NCI-H1436 treated with DMSO at 0.1 percent for 48 hours (cell line): ENCODE data around the gene CCNF.

Experiments
- DNase-seq: peaks from one replicate; lab custom pipeline; 2025; lab: John Stamatoyannopoulos, UW

The CCNF gene

GRCh38 chr16:2457267-2457666, 28.0 kb downstream of the CCNF start:
- DNase-seq = no peak

- DNase-seq = no peak
These were observed 28.7 kb downstream of the CCNF start for GRCh38 chr16:2457946-2458345.

- DNase-seq = no peak
These were observed 29.8 kb downstream of the CCNF start for GRCh38 chr16:2458887-2459646.

- peak; percentile 77 for DNase-seq
These were observed 30.6 kb downstream of the CCNF start, which contains the start of gene TEDC2 for GRCh38 chr16:2459647-2460390. TSS of gene TEDC2 (plus strand) at chr16:2460109. CDS start at chr16:2460145, 36 bp downstream.

- no peak for DNase-seq
These were observed 31.1 kb downstream of the CCNF start for GRCh38 chr16:2460391-2460713.

- no peak for DNase-seq
These were observed 31.7 kb downstream of the CCNF start for GRCh38 chr16:2460916-2461315.

- DNase-seq = no peak
These were observed 33.0 kb downstream of the CCNF start for GRCh38 chr16:2462031-2462866.

- DNase-seq = no peak
These were observed 35.1 kb downstream of the CCNF start for GRCh38 chr16:2464333-2464732.

GRCh38 chr16:2465653-2466415, 36.6 kb downstream of the CCNF start:
- no peak for DNase-seq

- DNase-seq = no peak
These were observed 37.6 kb downstream of the CCNF start for GRCh38 chr16:2466667-2467527.

- DNase-seq = peak; percentile 36
These were observed 38.4 kb downstream of the CCNF start for GRCh38 chr16:2467528-2468232.

GRCh38 chr16:2468233-2468724, 39.0 kb downstream of the CCNF start:
- peak; percentile 66 for DNase-seq

GRCh38 chr16:2468725-2469398, 39.6 kb downstream of the CCNF start:
- peak; percentile 90 for DNase-seq

GRCh38 chr16:2469399-2470233, 40.4 kb downstream of the CCNF start:
- no peak for DNase-seq

- no peak for DNase-seq
These were observed 41.0 kb downstream of the CCNF start for GRCh38 chr16:2470234-2470601.

- DNase-seq = peak; percentile 50
These were observed 41.4 kb downstream of the CCNF start for GRCh38 chr16:2470603-2471015.

GRCh38 chr16:2471016-2471652, 41.9 kb downstream of the CCNF start, which contains the start of gene NTN3:
TSS of gene NTN3 (plus strand) at chr16:2471297. CDS start at chr16:2471702, 405 bp downstream.
- no peak for DNase-seq
